ENCODE measurements around the gene TBX15.

GRCh38 chr1:118954301-118954905, 33.7 kb downstream of the TBX15 start:
- no peak for TF ChIP-seq CTCF (IDR thresholded peaks at IDR 0.05)
- TF ChIP-seq POLR2A (IDR thresholded peaks at IDR 0.05): no peak
